ENCODE measurements around the gene PCDHGA1.

DNA sequence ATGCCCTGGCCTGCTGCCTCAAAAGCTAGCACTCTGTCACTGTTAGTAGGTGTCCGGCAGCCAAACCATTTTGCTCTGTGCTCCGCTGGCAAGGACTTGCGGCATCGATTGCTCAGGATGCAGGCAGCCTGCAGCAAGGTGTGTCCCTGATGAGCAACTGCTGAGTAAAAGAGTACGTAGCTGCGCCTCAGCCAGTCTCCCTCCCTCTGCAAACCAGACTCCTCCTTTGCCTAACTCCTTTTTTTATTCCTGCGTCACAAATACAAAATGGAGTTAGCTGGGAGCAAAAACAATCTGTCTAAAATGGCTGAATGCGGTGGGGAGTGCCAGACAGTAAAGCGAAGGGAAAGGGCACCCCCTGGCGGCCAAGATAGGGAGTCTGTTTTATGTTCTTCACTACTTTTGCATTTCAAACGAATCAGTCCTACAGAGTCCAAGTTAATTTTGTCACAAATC lies 227.4 kb downstream of the PCDHGA1 start:
- peak; percentile 81 for TF ChIP-seq CTCF (IDR thresholded peaks at IDR 0.05; ENCODE audit: low read depth, low read length, missing input control)
- TF ChIP-seq SP1 (IDR thresholded peaks at IDR 0.05): peak; percentile 30
- TF ChIP-seq MAX (IDR thresholded peaks at IDR 0.05): no peak
- no peak for TF ChIP-seq GABPA (IDR thresholded peaks at IDR 0.05 in 1 of 2, conservative IDR thresholded peaks at IDR 0.05 in 1 of 2)
- TF ChIP-seq, protein P1, sequence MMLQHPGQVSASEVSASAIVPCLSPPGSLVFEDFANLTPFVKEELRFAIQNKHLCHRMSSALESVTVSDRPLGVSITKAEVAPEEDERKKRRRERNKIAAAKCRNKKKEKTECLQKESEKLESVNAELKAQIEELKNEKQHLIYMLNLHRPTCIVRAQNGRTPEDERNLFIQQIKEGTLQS (IDR thresholded peaks at IDR 0.05): peak; percentile 53
- peak; percentile 100 for TF ChIP-seq YY1 (IDR thresholded peaks at IDR 0.05)
- TF ChIP-seq, protein P2, sequence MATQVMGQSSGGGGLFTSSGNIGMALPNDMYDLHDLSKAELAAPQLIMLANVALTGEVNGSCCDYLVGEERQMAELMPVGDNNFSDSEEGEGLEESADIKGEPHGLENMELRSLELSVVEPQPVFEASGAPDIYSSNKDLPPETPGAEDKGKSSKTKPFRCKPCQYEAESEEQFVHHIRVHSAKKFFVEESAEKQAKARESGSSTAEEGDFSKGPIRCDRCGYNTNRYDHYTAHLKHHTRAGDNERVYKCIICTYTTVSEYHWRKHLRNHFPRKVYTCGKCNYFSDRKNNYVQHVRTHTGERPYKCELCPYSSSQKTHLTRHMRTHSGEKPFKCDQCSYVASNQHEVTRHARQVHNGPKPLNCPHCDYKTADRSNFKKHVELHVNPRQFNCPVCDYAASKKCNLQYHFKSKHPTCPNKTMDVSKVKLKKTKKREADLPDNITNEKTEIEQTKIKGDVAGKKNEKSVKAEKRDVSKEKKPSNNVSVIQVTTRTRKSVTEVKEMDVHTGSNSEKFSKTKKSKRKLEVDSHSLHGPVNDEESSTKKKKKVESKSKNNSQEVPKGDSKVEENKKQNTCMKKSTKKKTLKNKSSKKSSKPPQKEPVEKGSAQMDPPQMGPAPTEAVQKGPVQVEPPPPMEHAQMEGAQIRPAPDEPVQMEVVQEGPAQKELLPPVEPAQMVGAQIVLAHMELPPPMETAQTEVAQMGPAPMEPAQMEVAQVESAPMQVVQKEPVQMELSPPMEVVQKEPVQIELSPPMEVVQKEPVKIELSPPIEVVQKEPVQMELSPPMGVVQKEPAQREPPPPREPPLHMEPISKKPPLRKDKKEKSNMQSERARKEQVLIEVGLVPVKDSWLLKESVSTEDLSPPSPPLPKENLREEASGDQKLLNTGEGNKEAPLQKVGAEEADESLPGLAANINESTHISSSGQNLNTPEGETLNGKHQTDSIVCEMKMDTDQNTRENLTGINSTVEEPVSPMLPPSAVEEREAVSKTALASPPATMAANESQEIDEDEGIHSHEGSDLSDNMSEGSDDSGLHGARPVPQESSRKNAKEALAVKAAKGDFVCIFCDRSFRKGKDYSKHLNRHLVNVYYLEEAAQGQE (IDR thresholded peaks at IDR 0.05): peak; percentile 43
- peak; percentile 97 to 98 for TF ChIP-seq RAD21 (IDR thresholded peaks at IDR 0.05)
- TF ChIP-seq TAF1 (conservative IDR thresholded peaks at IDR 0.05): no peak
- TF ChIP-seq FOXA1 (IDR thresholded peaks at IDR 0.05): no peak
- TF ChIP-seq HNF4A (conservative IDR thresholded peaks at IDR 0.05): peak in 1 of 2 donors; percentile 33

All from liver (tissue), 3 donors.